GM23338 (cell line): ENCODE measurements around the gene MEGF10. TPM values are rescaled to one million over a fixed set of nuclear protein-coding genes. Genes with fewer than 3 reads are reported as not detected.

Experiments used
- ATAC-seq: fragments of 200-7000 bp; cut with Tn5 transposase; 3 replicates; pipeline ENCODE4 v1.9.1; 2020
- DNase-seq: peaks from one replicate; pipeline ENCODE4 v3.0.0-alpha.2; 2015; ENCODE audit warnings: low spot score
- H2AFZ ChIP-seq: fragments of 200-600 bp; sonication (generic); 2 replicates; pipeline ENCODE4 v1.8.0; 2016; ENCODE audit warnings: antibody characterized with exemption, mild to moderate bottlenecking, moderate library complexity
- H3F3A ChIP-seq: fragments of 200-600 bp; sonication (generic); replicated peaks from 2 replicates; pipeline ENCODE4 v1.8.0; 2017; ENCODE audit warnings: antibody characterized with exemption, mixed run types, low read depth
- H3K27ac ChIP-seq: fragments of 200-600 bp; sonication (generic); 2 replicates; pipeline ENCODE4 v1.6.1; 2016; ENCODE audit warnings: low read depth
- H3K27me3 ChIP-seq: fragments of 200-600 bp; sonication (generic); 2 replicates; pipeline ENCODE4 v1.8.0; 2016; ENCODE audit warnings: mild to moderate bottlenecking, mixed run types, moderate library complexity; ENCODE audit not compliant: insufficient read depth
- H3K36me3 ChIP-seq: fragments of 200-600 bp; sonication (generic); 2 replicates; pipeline ENCODE4 v1.8.0; 2016; ENCODE audit warnings: mild to moderate bottlenecking; ENCODE audit not compliant: insufficient read depth
- H3K4me1 ChIP-seq: fragments of 200-600 bp; sonication (generic); 2 replicates; pipeline ENCODE4 v1.8.0; 2016; ENCODE audit warnings: mild to moderate bottlenecking, moderate library complexity; ENCODE audit not compliant: insufficient read depth
- H3K4me2 ChIP-seq: fragments of 200-600 bp; sonication (generic); 2 replicates; pipeline ENCODE4 v1.7.1; 2017; ENCODE audit warnings: mixed run types
- H3K4me3 ChIP-seq: fragments of 200-600 bp; sonication (generic); 2 replicates; pipeline ENCODE4 v1.6.1; 2016; ENCODE audit warnings: mixed run types
- H3K79me2 ChIP-seq: fragments of 200-600 bp; sonication (generic); replicated peaks from 2 replicates; pipeline ENCODE4 v1.8.0; 2017; ENCODE audit warnings: mild to moderate bottlenecking; ENCODE audit not compliant: insufficient read depth
- H3K9me2 ChIP-seq: fragments of 200-600 bp; sonication (generic); 2 replicates; pipeline ENCODE4 v1.8.0; 2017; ENCODE audit not compliant: insufficient read depth
- H4K20me1 ChIP-seq: fragments of 200-600 bp; sonication (generic); replicated peaks from 2 replicates; pipeline ENCODE4 v1.8.0; 2017; ENCODE audit warnings: mild to moderate bottlenecking; ENCODE audit not compliant: insufficient read depth
- H3K27ac Mint-ChIP-seq: 2 replicates; pipeline ENCODE4 v1.8.0; 2020; ENCODE audit warnings: inconsistent platforms, mild to moderate bottlenecking, moderate library complexity, mixed read lengths
- H3K27me3 Mint-ChIP-seq: 3 replicates; pipeline ENCODE4 v1.8.0; 2022; ENCODE audit warnings: low read depth, mild to moderate bottlenecking, moderate library complexity, mixed read lengths, inconsistent platforms; ENCODE audit not compliant: insufficient read depth, poor library complexity
- H3K36me3 Mint-ChIP-seq: 3 replicates; pipeline ENCODE4 v1.8.0; 2021; ENCODE audit warnings: low read depth, mild to moderate bottlenecking, inconsistent platforms, moderate library complexity, mixed read lengths
- H3K4me1 Mint-ChIP-seq: 3 replicates; pipeline ENCODE4 v1.8.0; 2020; ENCODE audit warnings: mild to moderate bottlenecking, inconsistent platforms, mixed read lengths
- H3K4me3 Mint-ChIP-seq: 3 replicates; pipeline ENCODE4 v1.8.0; 2021; ENCODE audit warnings: moderate library complexity, mild to moderate bottlenecking, inconsistent platforms, mixed read lengths
- H3K9me3 Mint-ChIP-seq: 3 replicates; pipeline ENCODE4 v1.8.0; 2020; ENCODE audit warnings: moderate library complexity, mild to moderate bottlenecking, inconsistent platforms, mixed read lengths
- CREB1 ChIP-seq: fragments of 250-450 bp; sonication (Bioruptor Pico); IDR thresholded peaks from 2 replicates; pipeline ENCODE4 v1.5.0; 2020; ENCODE audit warnings: low read depth, mild to moderate bottlenecking, moderate library complexity
- CTCF ChIP-seq, 2 experiments: fragments of 200-600 bp in 1 of 2; sonication (generic) in 1 of 2; conservative IDR thresholded peaks; 2 replicates each; pipeline versions ENCODE4 v1.5.1 to v1.6.1; 2016 to 2017; ENCODE audit warnings: antibody characterized with exemption in 2 of 2, low read depth in 2 of 2, mild to moderate bottlenecking in 2 of 2, moderate library complexity in 1 of 2
- EZH2 ChIP-seq: fragments of 200-600 bp; sonication (generic); IDR thresholded peaks from one replicate; pipeline ENCODE4 v1.8.0; 2017; ENCODE audit warnings: antibody characterized with exemption, mild to moderate bottlenecking, low read depth; ENCODE audit not compliant: unreplicated experiment
- EZH2phosphoT487 ChIP-seq: fragments of 200-600 bp; sonication (generic); IDR thresholded peaks from one replicate; pipeline ENCODE4 v1.8.1; 2018; ENCODE audit warnings: antibody characterized with exemption; ENCODE audit not compliant: unreplicated experiment
- JUNB ChIP-seq: IDR thresholded peaks from one replicate; pipeline ENCODE4 v1.6.1; 2016; ENCODE audit warnings: antibody characterized with exemption; ENCODE audit not compliant: unreplicated experiment
- NANOG ChIP-seq: IDR thresholded peaks from 2 replicates; pipeline ENCODE4 v1.6.1; 2016; ENCODE audit warnings: antibody characterized with exemption, borderline replicate concordance
- POLR2AphosphoS5 ChIP-seq: IDR thresholded peaks from 2 replicates; pipeline ENCODE4 v1.6.1; 2016; ENCODE audit warnings: antibody characterized with exemption, low read depth
- STAT1 ChIP-seq: IDR thresholded peaks from one replicate; pipeline ENCODE4 v1.6.1; 2016; ENCODE audit warnings: antibody characterized with exemption; ENCODE audit not compliant: unreplicated experiment
- ZNF114 ChIP-seq: fragments of 250-450 bp; sonication (Bioruptor Pico); IDR thresholded peaks from 2 replicates; pipeline ENCODE4 v1.5.0; 2020; ENCODE audit warnings: mild to moderate bottlenecking, moderate library complexity
- ZNF331 ChIP-seq: fragments of 250-450 bp; sonication (Bioruptor Pico); IDR thresholded peaks from 2 replicates; pipeline ENCODE4 v1.5.0; 2020; ENCODE audit warnings: low read depth, mild to moderate bottlenecking, moderate library complexity
- polyA plus RNA-seq: library from polyadenylated mRNA; unstranded; fragments of >200 nt; fragmentation: Nextera tagmentation; extraction: Ambion mirVana; gene quantifications from 2 replicates; pipeline ENCODE4 v1.2.1, GENCODE V29; 2016
- total RNA-seq: library from RNA; depleted of rRNA; stranded (reverse); fragments of >200 nt; shearing (Covaris generic); gene quantifications from 2 replicates; pipeline ENCODE4 v1.2.3, GENCODE V29; 2014
- TF ChIP-seq, protein P1 (sequence below): IDR thresholded peaks from one replicate; pipeline ENCODE4 v1.6.1; 2018; ENCODE audit warnings: antibody characterized with exemption; ENCODE audit not compliant: unreplicated experiment
- TF ChIP-seq, protein P2 (sequence below): IDR thresholded peaks from 2 replicates; pipeline ENCODE4 v1.6.1; 2016; ENCODE audit warnings: antibody characterized with exemption
- TF ChIP-seq, protein P3 (sequence below): fragments of 250-450 bp; sonication (Bioruptor Pico); IDR thresholded peaks from 2 replicates; pipeline ENCODE4 v1.5.0; 2020; ENCODE audit warnings: mild to moderate bottlenecking, moderate library complexity

MEGF10 gene
- total and polyA plus RNA-seq, 2 experiments from 2014 or later = 4.5 to 28.3 TPM

DNA sequence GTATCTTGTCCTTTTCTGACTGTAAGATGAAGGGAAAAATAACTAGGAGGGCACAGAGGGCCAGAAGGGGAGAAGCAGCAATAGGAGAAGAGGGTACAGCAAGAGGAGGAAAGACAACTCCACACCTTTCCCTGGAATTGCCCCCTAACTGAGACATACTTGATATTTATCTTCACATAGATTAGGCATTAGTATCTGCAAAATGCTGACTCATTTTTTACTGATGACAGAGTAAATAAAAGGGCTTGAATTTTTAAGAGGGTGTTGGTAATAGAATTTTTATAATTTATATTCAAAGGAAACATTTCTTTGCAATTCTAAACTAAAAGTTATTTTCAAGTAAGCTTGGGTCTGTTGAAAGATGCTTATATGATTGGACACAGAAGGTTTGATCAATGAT lies 140.0 kb downstream of the MEGF10 start:
- H3K4me1 ChIP-seq = no peaks in the 10 kb centered on the region
- TF ChIP-seq ZNF331 (CRISPR knock-in tag) (no peak), NANOG (no peak), ZNF114 (CRISPR knock-in tag) (no peak), STAT1 (no peak), CREB1 (CRISPR knock-in tag) (no peak), JUNB (no peak), EZH2 (no peak), POLR2AphosphoS5 (no peak), EZH2phosphoT487 (no peak), CTCF (conservative IDR thresholded peaks at IDR 0.05; ENCODE audit: low read depth in 2 of 2) (no peak)
- TF ChIP-seq, protein P1, sequence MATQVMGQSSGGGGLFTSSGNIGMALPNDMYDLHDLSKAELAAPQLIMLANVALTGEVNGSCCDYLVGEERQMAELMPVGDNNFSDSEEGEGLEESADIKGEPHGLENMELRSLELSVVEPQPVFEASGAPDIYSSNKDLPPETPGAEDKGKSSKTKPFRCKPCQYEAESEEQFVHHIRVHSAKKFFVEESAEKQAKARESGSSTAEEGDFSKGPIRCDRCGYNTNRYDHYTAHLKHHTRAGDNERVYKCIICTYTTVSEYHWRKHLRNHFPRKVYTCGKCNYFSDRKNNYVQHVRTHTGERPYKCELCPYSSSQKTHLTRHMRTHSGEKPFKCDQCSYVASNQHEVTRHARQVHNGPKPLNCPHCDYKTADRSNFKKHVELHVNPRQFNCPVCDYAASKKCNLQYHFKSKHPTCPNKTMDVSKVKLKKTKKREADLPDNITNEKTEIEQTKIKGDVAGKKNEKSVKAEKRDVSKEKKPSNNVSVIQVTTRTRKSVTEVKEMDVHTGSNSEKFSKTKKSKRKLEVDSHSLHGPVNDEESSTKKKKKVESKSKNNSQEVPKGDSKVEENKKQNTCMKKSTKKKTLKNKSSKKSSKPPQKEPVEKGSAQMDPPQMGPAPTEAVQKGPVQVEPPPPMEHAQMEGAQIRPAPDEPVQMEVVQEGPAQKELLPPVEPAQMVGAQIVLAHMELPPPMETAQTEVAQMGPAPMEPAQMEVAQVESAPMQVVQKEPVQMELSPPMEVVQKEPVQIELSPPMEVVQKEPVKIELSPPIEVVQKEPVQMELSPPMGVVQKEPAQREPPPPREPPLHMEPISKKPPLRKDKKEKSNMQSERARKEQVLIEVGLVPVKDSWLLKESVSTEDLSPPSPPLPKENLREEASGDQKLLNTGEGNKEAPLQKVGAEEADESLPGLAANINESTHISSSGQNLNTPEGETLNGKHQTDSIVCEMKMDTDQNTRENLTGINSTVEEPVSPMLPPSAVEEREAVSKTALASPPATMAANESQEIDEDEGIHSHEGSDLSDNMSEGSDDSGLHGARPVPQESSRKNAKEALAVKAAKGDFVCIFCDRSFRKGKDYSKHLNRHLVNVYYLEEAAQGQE = no peak
- TF ChIP-seq, protein P2, sequence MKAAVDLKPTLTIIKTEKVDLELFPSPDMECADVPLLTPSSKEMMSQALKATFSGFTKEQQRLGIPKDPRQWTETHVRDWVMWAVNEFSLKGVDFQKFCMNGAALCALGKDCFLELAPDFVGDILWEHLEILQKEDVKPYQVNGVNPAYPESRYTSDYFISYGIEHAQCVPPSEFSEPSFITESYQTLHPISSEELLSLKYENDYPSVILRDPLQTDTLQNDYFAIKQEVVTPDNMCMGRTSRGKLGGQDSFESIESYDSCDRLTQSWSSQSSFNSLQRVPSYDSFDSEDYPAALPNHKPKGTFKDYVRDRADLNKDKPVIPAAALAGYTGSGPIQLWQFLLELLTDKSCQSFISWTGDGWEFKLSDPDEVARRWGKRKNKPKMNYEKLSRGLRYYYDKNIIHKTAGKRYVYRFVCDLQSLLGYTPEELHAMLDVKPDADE = no peak
- TF ChIP-seq, protein P3, sequence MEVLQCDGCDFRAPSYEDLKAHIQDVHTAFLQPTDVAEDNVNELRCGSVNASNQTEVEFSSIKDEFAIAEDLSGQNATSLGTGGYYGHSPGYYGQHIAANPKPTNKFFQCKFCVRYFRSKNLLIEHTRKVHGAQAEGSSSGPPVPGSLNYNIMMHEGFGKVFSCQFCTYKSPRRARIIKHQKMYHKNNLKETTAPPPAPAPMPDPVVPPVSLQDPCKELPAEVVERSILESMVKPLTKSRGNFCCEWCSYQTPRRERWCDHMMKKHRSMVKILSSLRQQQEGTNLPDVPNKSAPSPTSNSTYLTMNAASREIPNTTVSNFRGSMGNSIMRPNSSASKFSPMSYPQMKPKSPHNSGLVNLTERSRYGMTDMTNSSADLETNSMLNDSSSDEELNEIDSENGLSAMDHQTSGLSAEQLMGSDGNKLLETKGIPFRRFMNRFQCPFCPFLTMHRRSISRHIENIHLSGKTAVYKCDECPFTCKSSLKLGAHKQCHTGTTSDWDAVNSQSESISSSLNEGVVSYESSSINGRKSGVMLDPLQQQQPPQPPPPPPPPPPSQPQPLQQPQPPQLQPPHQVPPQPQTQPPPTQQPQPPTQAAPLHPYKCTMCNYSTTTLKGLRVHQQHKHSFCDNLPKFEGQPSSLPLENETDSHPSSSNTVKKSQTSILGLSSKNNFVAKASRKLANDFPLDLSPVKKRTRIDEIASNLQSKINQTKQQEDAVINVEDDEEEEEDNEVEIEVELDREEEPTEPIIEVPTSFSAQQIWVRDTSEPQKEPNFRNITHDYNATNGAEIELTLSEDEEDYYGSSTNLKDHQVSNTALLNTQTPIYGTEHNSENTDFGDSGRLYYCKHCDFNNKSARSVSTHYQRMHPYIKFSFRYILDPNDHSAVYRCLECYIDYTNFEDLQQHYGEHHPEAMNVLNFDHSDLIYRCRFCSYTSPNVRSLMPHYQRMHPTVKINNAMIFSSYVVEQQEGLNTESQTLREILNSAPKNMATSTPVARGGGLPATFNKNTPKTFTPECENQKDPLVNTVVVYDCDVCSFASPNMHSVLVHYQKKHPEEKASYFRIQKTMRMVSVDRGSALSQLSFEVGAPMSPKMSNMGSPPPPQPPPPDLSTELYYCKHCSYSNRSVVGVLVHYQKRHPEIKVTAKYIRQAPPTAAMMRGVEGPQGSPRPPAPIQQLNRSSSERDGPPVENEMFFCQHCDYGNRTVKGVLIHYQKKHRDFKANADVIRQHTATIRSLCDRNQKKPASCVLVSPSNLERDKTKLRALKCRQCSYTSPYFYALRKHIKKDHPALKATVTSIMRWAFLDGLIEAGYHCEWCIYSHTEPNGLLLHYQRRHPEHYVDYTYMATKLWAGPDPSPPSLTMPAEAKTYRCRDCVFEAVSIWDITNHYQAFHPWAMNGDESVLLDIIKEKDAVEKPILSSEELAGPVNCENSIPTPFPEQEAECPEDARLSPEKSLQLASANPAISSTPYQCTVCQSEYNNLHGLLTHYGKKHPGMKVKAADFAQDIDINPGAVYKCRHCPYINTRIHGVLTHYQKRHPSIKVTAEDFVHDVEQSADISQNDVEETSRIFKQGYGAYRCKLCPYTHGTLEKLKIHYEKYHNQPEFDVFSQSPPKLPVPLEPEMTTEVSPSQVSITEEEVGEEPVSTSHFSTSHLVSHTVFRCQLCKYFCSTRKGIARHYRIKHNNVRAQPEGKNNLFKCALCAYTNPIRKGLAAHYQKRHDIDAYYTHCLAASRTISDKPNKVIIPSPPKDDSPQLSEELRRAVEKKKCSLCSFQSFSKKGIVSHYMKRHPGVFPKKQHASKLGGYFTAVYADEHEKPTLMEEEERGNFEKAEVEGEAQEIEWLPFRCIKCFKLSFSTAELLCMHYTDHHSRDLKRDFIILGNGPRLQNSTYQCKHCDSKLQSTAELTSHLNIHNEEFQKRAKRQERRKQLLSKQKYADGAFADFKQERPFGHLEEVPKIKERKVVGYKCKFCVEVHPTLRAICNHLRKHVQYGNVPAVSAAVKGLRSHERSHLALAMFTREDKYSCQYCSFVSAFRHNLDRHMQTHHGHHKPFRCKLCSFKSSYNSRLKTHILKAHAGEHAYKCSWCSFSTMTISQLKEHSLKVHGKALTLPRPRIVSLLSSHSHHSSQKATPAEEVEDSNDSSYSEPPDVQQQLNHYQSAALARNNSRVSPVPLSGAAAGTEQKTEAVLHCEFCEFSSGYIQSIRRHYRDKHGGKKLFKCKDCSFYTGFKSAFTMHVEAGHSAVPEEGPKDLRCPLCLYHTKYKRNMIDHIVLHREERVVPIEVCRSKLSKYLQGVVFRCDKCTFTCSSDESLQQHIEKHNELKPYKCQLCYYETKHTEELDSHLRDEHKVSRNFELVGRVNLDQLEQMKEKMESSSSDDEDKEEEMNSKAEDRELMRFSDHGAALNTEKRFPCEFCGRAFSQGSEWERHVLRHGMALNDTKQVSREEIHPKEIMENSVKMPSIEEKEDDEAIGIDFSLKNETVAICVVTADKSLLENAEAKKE (CRISPR knock-in tag) = no peak
- H3K79me2 ChIP-seq = no peaks in the 10 kb centered on the region
- Mint-ChIP-seq H3K36me3 (no peaks in the 10 kb centered on the region), H3K4me1 (peaks cover 4% of the 10 kb centered on the region; the same call in 1 of the 3 replicates), H3K9me3 (no peaks in the 10 kb centered on the region), H3K4me3 (no peak overlapping the region), H3K27ac (no peak overlapping the region), H3K27me3 (peaks cover 4% of the 10 kb centered on the region)
- H3K9me2 ChIP-seq = peaks cover 6% of the 10 kb centered on the region; the same call in 1 of the 2 replicates
- 0 out of 2 replicates have a peak overlapping the region, but pooled peaks have one; percentile 58 for H3K27ac ChIP-seq
- no peak overlapping the region for H3K4me3 ChIP-seq
- H3F3A ChIP-seq = no peaks in the 10 kb centered on the region
- H2AFZ ChIP-seq = no peak overlapping the region
- H4K20me1 ChIP-seq = no peaks in the 10 kb centered on the region
- ATAC-seq (no peak), DNase-seq (no peak)
- H3K4me2 ChIP-seq = no peak overlapping the region
- no peaks in the 10 kb centered on the region for H3K27me3 ChIP-seq
- no peaks in the 10 kb centered on the region for H3K36me3 ChIP-seq
